GM12892 (cell line): Measurements from ENCODE around the gene CCNJL.

Experiments
- POLR2A ChIP-seq: IDR thresholded peaks from 2 replicates; pipeline ENCODE4 v1.6.1; 2011; ENCODE audit warnings: low read depth, low read length, control low read depth
- POLR2AphosphoS5 ChIP-seq: IDR thresholded peaks from 2 replicates; pipeline ENCODE4 v1.6.1; 2011; ENCODE audit warnings: low read depth, low read length, control low read depth

DNA sequence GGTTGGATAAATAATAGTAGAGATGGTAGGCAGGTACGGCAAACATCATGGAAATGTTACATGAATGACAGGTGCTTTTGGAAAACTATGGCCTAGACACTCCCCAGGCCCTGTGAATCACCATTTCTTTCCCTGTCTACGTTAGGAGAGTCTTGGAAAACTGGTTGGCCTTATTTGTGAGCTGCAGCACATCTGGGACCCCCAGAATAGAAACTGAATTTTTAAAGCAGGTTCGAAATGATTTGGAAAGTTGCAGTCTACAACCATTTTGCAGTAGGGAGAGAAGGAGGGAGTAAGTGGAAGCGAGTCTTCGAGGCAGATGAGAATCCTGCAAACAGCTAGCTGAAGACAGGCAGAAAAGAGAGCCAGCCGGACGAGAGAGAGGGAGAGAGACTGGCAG lies 45.0 kb upstream of the CCNJL start:
- TF ChIP-seq POLR2A, result no peak
- no peak for TF ChIP-seq POLR2AphosphoS5
